ENCODE results near the gene IL1R2. TPM values are rescaled to one million over a fixed set of nuclear protein-coding genes. Genes with fewer than 3 reads are reported as not detected.
"Not testable (repeated sequence)": the region's sequence is repeated elsewhere in the genome, so short reads cannot be mapped to it uniquely, and the experiment has no call there.

The IL1R2 gene
- total RNA-seq, 1 donor from 2014 or later = not detected

GRCh38 chr2:101998896-101999789 lies 7.4 kb downstream of the IL1R2 start:
- no peak for DNase-seq (ENCODE audit: low read depth in 2 of 2)

GRCh38 chr2:102000012-102000411 lies 8.3 kb downstream of the IL1R2 start:
- DNase-seq (ENCODE audit: low read depth in 2 of 2) = no peak

- DNase-seq (ENCODE audit: low read depth in 2 of 2) = no peak
Measured at GRCh38 chr2:102000813-102001766, 9.3 kb downstream of the IL1R2 start.

- DNase-seq (ENCODE audit: low read depth in 2 of 2) = no peak
Measured at GRCh38 chr2:102001767-102002142, 10.0 kb downstream of the IL1R2 start.

GRCh38 chr2:102002228-102002627 lies 10.5 kb downstream of the IL1R2 start:
- DNase-seq (ENCODE audit: low read depth in 2 of 2) = no peak

GRCh38 chr2:102002909-102003308 lies 11.1 kb downstream of the IL1R2 start:
- not testable (repeated sequence) for DNase-seq (ENCODE audit: low read depth in 2 of 2)

- DNase-seq (ENCODE audit: low read depth in 2 of 2) = no peak
Measured at GRCh38 chr2:102003696-102004095, 11.9 kb downstream of the IL1R2 start.

- DNase-seq (ENCODE audit: low read depth in 2 of 2) = no peak
Measured at GRCh38 chr2:102004581-102004980, 12.8 kb downstream of the IL1R2 start.

- no peak for DNase-seq (ENCODE audit: low read depth in 2 of 2)
Measured at GRCh38 chr2:102005449-102005848, 13.7 kb downstream of the IL1R2 start.

- DNase-seq (ENCODE audit: low read depth in 2 of 2) = peak; percentile 44 to 62
Measured at GRCh38 chr2:102005989-102006885, 14.5 kb downstream of the IL1R2 start.

- DNase-seq (ENCODE audit: low read depth in 2 of 2) = no peak
Measured at GRCh38 chr2:102006886-102007278, 15.1 kb downstream of the IL1R2 start.

- DNase-seq (ENCODE audit: low read depth in 2 of 2) = no peak
Measured at GRCh38 chr2:102008490-102008889, 16.7 kb downstream of the IL1R2 start.

- DNase-seq (ENCODE audit: low read depth in 2 of 2) = no peak
Measured at GRCh38 chr2:102009557-102009956, 17.8 kb downstream of the IL1R2 start.

GRCh38 chr2:102010902-102011301 lies 19.1 kb downstream of the IL1R2 start:
- DNase-seq (ENCODE audit: low read depth in 2 of 2) = peak; percentile 24 to 67

GRCh38 chr2:102012061-102012614 lies 20.4 kb downstream of the IL1R2 start:
- no peak for DNase-seq (ENCODE audit: low read depth in 2 of 2)

- no peak for DNase-seq (ENCODE audit: low read depth in 2 of 2)
Measured at GRCh38 chr2:102013206-102014040, 21.7 kb downstream of the IL1R2 start.

- DNase-seq (ENCODE audit: low read depth in 2 of 2) = no peak
Measured at GRCh38 chr2:102014041-102014345, 22.2 kb downstream of the IL1R2 start.

GRCh38 chr2:102015399-102015798 lies 23.6 kb downstream of the IL1R2 start:
- DNase-seq (ENCODE audit: low read depth in 2 of 2) = no peak

GRCh38 chr2:102016399-102016955 lies 24.7 kb downstream of the IL1R2 start:
- no peak for DNase-seq (ENCODE audit: low read depth in 2 of 2)

All from dermis microvascular lymphatic vessel endothelial cell (primary cell).